H1 (cell line): Measurements from ENCODE around the gene TRIM27. TPM values are rescaled to one million over a fixed set of nuclear protein-coding genes. Genes with fewer than 3 reads are reported as not detected.

Experiments
- CTCF ChIA-PET: fragments of 300-600 bp; sonication (Branson Sonifier 250); formaldehyde crosslinking; loops from one replicate; lab custom pipeline; 2021; ENCODE audit not compliant: partially characterized antibody; lab: Charles Lee
- POLR2A ChIA-PET: fragments of 300-600 bp; sonication (Branson Sonifier 250); formaldehyde crosslinking; loops from one replicate; lab custom pipeline; 2021; ENCODE audit warnings: inconsistent platforms; ENCODE audit not compliant: partially characterized antibody; lab: Charles Lee
- DNase-seq, 2 experiments: peaks; one replicate each; pipeline versions ENCODE4 v3.0.0 to v3.0.0-alpha.2; 2010 to 2022; ENCODE audit warnings: low spot score in 2 of 2, low read depth in 1 of 2, mixed read lengths in 1 of 2
- FAIRE-seq: peaks from 2 replicates; lab custom pipeline; 2011; peaks lifted over from hg19 to GRCh38; lab: Jason Lieb, UNC
- H2AFZ ChIP-seq: 2 replicates; pipeline ENCODE4 v1.8.1; 2012; ENCODE audit warnings: low read length, inconsistent platforms
- H2AK5ac ChIP-seq: 2 replicates; pipeline ENCODE4 v1.6.1; 2013; ENCODE audit warnings: low read depth, low read length
- H2BK120ac ChIP-seq: replicated peaks from 2 replicates; pipeline ENCODE3; 2013; ENCODE audit warnings: low read depth, low read length, inconsistent platforms
- H2BK12ac ChIP-seq: 2 replicates; pipeline ENCODE4 v1.6.1; 2013; ENCODE audit warnings: low read depth, low read length
- H2BK15ac ChIP-seq: 2 replicates; pipeline ENCODE4 v1.6.1; 2013; ENCODE audit warnings: low read length
- H2BK20ac ChIP-seq: 2 replicates; pipeline ENCODE4 v1.6.1; 2013; ENCODE audit warnings: low read length
- H2BK5ac ChIP-seq: 2 replicates; pipeline ENCODE4 v1.6.1; 2013; ENCODE audit warnings: low read depth, low read length
- H3K14ac ChIP-seq: 2 replicates; pipeline ENCODE4 v1.6.1; 2013; ENCODE audit warnings: inconsistent platforms; ENCODE audit not compliant: insufficient read length
- H3K18ac ChIP-seq: 2 replicates; pipeline ENCODE4 v1.6.1; 2013; ENCODE audit warnings: low read length; ENCODE audit errors: extremely low read depth
- H3K23ac ChIP-seq: 2 replicates; pipeline ENCODE4 v1.6.1; 2013; ENCODE audit warnings: inconsistent platforms; ENCODE audit not compliant: insufficient read length
- H3K23me2 ChIP-seq: 2 replicates; pipeline ENCODE4 v1.6.1; 2013; ENCODE audit warnings: low read depth, low read length
- H3K27ac ChIP-seq: 2 replicates; pipeline ENCODE4 v1.6.1; 2011; ENCODE audit warnings: low read depth, low read length, inconsistent platforms
- H3K27me3 ChIP-seq, 4 experiments: replicated peaks in 1 of 4; 1 replicate in 1 of 4; 2 replicates in 3 of 4; pipeline versions ENCODE4 v1.6.1 to v1.8.1; 2011 to 2013; ENCODE audit warnings: low read length in 3 of 4, mild to moderate bottlenecking in 3 of 4, inconsistent platforms in 2 of 4, mixed read lengths in 2 of 4, moderate library complexity in 1 of 4; ENCODE audit not compliant: control insufficient read depth in 3 of 4, insufficient read depth in 3 of 4; ENCODE audit errors: extremely low read depth in 1 of 4
- H3K36me3 ChIP-seq, 4 experiments: 2 replicates each; pipeline versions ENCODE4 v1.6.1 to v1.8.1; 2011 to 2013; ENCODE audit warnings: mild to moderate bottlenecking in 4 of 4, low read length in 3 of 4, moderate library complexity in 2 of 4, control low read depth in 1 of 4, inconsistent platforms in 1 of 4; ENCODE audit not compliant: insufficient read depth in 4 of 4, control insufficient read depth in 2 of 4
- H3K4ac ChIP-seq: replicated peaks from 2 replicates; pipeline ENCODE3; 2013; ENCODE audit warnings: low read length, low read depth, mixed read lengths, inconsistent platforms; ENCODE audit not compliant: insufficient read length
- H3K4me1 ChIP-seq, 4 experiments: replicated peaks in 1 of 4; 1 replicate in 1 of 4; 2 replicates in 3 of 4; pipeline versions ENCODE4 v1.6.1 to v1.8.1; 2011 to 2013; ENCODE audit warnings: low read length in 3 of 4, inconsistent platforms in 2 of 4, mixed read lengths in 1 of 4; ENCODE audit not compliant: insufficient read depth in 4 of 4, control insufficient read depth in 3 of 4
- H3K4me2 ChIP-seq, 2 experiments: 2 replicates each; pipeline versions ENCODE4 v1.6.1 to v1.8.1; 2011 to 2013; ENCODE audit warnings: low read depth in 2 of 2, low read length in 2 of 2, control low read depth in 1 of 2, inconsistent platforms in 1 of 2, mild to moderate bottlenecking in 1 of 2; ENCODE audit not compliant: insufficient read depth in 1 of 2
- H3K4me3 ChIP-seq, 4 experiments: fragments of 200-600, 300-600 bp in 1 of 4; sonication (generic), shearing (Covaris generic), sonication (Bioruptor Twin) in 1 of 4; 2 replicates each; pipeline versions ENCODE4 v1.5.1 to v1.8.1; 2011 to 2016; ENCODE audit warnings: low read length in 4 of 4, low read depth in 3 of 4, control low read depth in 2 of 4, inconsistent platforms in 2 of 4, mild to moderate bottlenecking in 2 of 4, mixed read lengths in 1 of 4, moderate library complexity in 1 of 4; ENCODE audit not compliant: insufficient read depth in 2 of 4; ENCODE audit errors: extremely low read depth in 1 of 4
- H3K56ac ChIP-seq: replicated peaks from 2 replicates; pipeline ENCODE3; 2013; ENCODE audit warnings: low read depth, mild to moderate bottlenecking, mixed read lengths, low read length, inconsistent platforms; ENCODE audit not compliant: insufficient read length
- H3K79me1 ChIP-seq: 2 replicates; pipeline ENCODE4 v1.6.1; 2013; ENCODE audit warnings: low read depth, low read length, control low read depth
- H3K79me2 ChIP-seq, 2 experiments: 2 replicates each; pipeline versions ENCODE4 v1.6.1 to v1.8.1; 2012 to 2013; ENCODE audit warnings: low read length in 2 of 2, mild to moderate bottlenecking in 2 of 2, inconsistent platforms in 1 of 2; ENCODE audit not compliant: insufficient read depth in 2 of 2, control insufficient read depth in 1 of 2
- H3K9ac ChIP-seq, 4 experiments: replicated peaks in 1 of 4; 1 replicate in 1 of 4; 2 replicates in 3 of 4; pipeline versions ENCODE4 v1.6.1 to v1.8.1; 2011 to 2013; ENCODE audit warnings: low read depth in 3 of 4, low read length in 3 of 4, control low read depth in 2 of 4, mild to moderate bottlenecking in 2 of 4, moderate library complexity in 2 of 4, inconsistent platforms in 1 of 4; ENCODE audit errors: extremely low read depth in 1 of 4
- H3K9me3 ChIP-seq, 2 experiments: 2 replicates each; pipeline versions ENCODE4 v1.6.1 to v1.8.1; 2012 to 2013; ENCODE audit warnings: mild to moderate bottlenecking in 2 of 2, moderate library complexity in 2 of 2, control low read depth in 1 of 2, inconsistent platforms in 1 of 2, low read depth in 1 of 2, low read length in 1 of 2, mixed read lengths in 1 of 2; ENCODE audit not compliant: insufficient read depth in 2 of 2
- H4K20me1 ChIP-seq, 2 experiments: replicated peaks in 1 of 2; 2 replicates each; pipeline versions ENCODE3 to v1.8.1; 2011 to 2013; ENCODE audit warnings: inconsistent platforms in 2 of 2, low read length in 2 of 2, mild to moderate bottlenecking in 1 of 2; ENCODE audit not compliant: insufficient read depth in 2 of 2, control insufficient read depth in 1 of 2
- H4K5ac ChIP-seq: 2 replicates; pipeline ENCODE4 v1.6.1; 2013; ENCODE audit warnings: low read length, low read depth, mixed read lengths, inconsistent platforms; ENCODE audit not compliant: insufficient read length
- H4K8ac ChIP-seq: 2 replicates; pipeline ENCODE4 v1.8.0; 2013; ENCODE audit warnings: mild to moderate bottlenecking, moderate library complexity, low read length, inconsistent platforms; ENCODE audit not compliant: insufficient read depth; ENCODE audit errors: extremely low read depth
- H4K91ac ChIP-seq: replicated peaks from 2 replicates; pipeline ENCODE3; 2013; ENCODE audit warnings: low read length, mixed read lengths, inconsistent platforms; ENCODE audit not compliant: insufficient read length
- CEBPB ChIP-seq: IDR thresholded peaks from 2 replicates; pipeline ENCODE4 v1.6.1; 2012; ENCODE audit warnings: low read depth, low read length
- POLR2AphosphoS5 ChIP-seq: IDR thresholded peaks from 2 replicates; pipeline ENCODE4 v1.6.1; 2011; ENCODE audit warnings: low read depth, low read length
- POU5F1 ChIP-seq: IDR thresholded peaks from 2 replicates; pipeline ENCODE4 v1.6.1; 2011; ENCODE audit warnings: low read depth, mild to moderate bottlenecking, low read length, moderate library complexity
- RAD21 ChIP-seq, 2 experiments: IDR thresholded peaks in 1 of 2; conservative IDR thresholded peaks in 1 of 2; 2 replicates each; pipeline ENCODE4 v1.6.1; 2011; ENCODE audit warnings: low read depth in 2 of 2, low read length in 2 of 2, improper control_type of control experiment in 1 of 2, inconsistent platforms in 1 of 2, mild to moderate bottlenecking in 1 of 2, moderate library complexity in 1 of 2
- RFX5 ChIP-seq: IDR thresholded peaks from 2 replicates; pipeline ENCODE4 v1.6.1; 2011; ENCODE audit warnings: low read depth, low read length, improper control_type of control experiment, borderline replicate concordance
- ZNF274 ChIP-seq: IDR thresholded peaks from 2 replicates; pipeline ENCODE4 v1.7.0; 2012; ENCODE audit warnings: low read length, borderline replicate concordance; ENCODE audit errors: extremely low read depth
- WGBS, 2 experiments: shearing (Covaris generic) in 1 of 2; methylation state at CpG; one replicate each; pipeline versions ENCODE4 v1.1.6 to v1.1.7; 2013 to 2015; ENCODE audit warnings: low lambda C conversion rate in 2 of 2, mixed read lengths in 2 of 2, inconsistent platforms in 1 of 2, low coverage in 1 of 2, missing lambda C conversion rate in 1 of 2; ENCODE audit not compliant: insufficient replicate concordance in 2 of 2, insufficient coverage in 1 of 2, insufficient read length in 1 of 2; ENCODE audit errors: extremely low coverage in 1 of 2, missing lambda C conversion rate in 1 of 2; 5-methylcytosine and 5-hydroxymethylcytosine counted together
- polyA plus RNA-seq, 7 experiments: library from polyadenylated mRNA; depleted of rRNA in 3 of 7; stranded (reverse) in 5 of 7; unstranded in 2 of 7; fragments of >200 nt in 5 of 7; fragments of 200-250 nt in 2 of 7; gene quantifications; 1 replicate in 5 of 7; 2 replicates in 1 of 7; 4 replicates in 1 of 7; pipeline versions ENCODE4 v1.2.1 to v1.2.3, GENCODE V29; 2011 to 2013; ENCODE audit warnings: missing spikeins in 2 of 7, mixed read lengths in 2 of 7
- total RNA-seq: library from RNA; stranded (reverse); fragmentation: NEBNext Ultra II Directional; extraction: Animal tissue kit (Norgen Biotek cat#: 25700); gene quantifications from 2 replicates; pipeline ENCODE4 v1.2.1, GENCODE V29; 2021
- TF ChIP-seq, protein P1 (sequence below), 3 experiments: IDR thresholded peaks; 1 replicate in 2 of 3; 2 replicates in 1 of 3; pipeline versions ENCODE4 v1.5.1 to v1.6.1; 2011; ENCODE audit warnings: low read length in 3 of 3, mild to moderate bottlenecking in 3 of 3, inconsistent platforms in 2 of 3, low read depth in 1 of 3, moderate library complexity in 1 of 3; ENCODE audit not compliant: insufficient read depth in 1 of 3; ENCODE audit errors: control extremely low read depth in 1 of 3
- TF ChIP-seq, protein P2 (sequence below): IDR thresholded peaks from 2 replicates; pipeline ENCODE4 v1.6.1; 2012; ENCODE audit warnings: inconsistent platforms

The TRIM27 gene
- total and polyA plus RNA-seq, 2 of the 8 experiments (the other 6 are each of a cell fraction or from before 2014, with no cell fraction given): 76.4 to 85.9 TPM

DNA sequence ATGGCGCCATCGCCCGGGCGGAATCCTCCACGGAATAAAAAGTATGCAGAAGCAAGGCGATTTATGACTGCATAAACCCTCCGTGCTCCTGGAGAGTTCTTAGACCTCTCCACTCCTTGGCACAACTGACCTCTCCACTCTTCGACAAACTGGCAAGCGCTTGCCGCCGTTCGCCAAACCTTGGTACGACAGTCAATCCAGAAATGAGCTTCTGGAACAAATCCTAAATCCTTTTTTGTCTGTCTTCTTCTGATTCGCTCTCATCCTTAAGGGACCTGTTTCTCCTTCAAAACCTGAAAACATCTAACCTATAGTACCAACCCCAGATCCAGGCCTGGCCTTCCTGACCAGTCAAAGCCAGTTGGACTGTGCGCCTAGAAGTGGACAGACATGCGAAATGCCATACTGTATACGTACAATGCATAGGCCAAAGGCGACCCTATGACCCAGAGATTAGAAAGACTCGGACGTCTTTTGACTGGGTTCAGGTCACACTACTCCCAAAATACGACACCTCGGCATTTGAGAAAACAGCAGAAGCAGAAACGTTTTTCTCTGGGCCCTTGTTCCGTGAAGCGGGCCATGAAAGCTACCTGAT is 59.4 kb downstream of the TRIM27 start:
- no peak overlapping the region for H4K5ac ChIP-seq
- H3K27me3 ChIP-seq: 0 out of 7 replicates have a peak, but pooled peaks cover 0 to 4% (median 0%) of the 10 kb centered on the region in 4 experiments
- H3K4me3 ChIP-seq: peak overlapping the region; percentile 89 to 97 (median 92)
- H2BK15ac ChIP-seq: peak overlapping the region; percentile 32; the same call in 1 of the 2 replicates
- peak overlapping the region in 3 of 4 experiments; percentile 55 to 70 (median 60); a peak in 6 of 7 replicates for H3K9ac ChIP-seq
- H3K23ac ChIP-seq: no peak overlapping the region
- FAIRE-seq (no peak), DNase-seq (no peak)
- CTCF ChIA-PET: interaction anchor here (0.6 to 9.1 kb wide), 6 partner anchors 10 to 95 kb away, joined by 3 to 107 read pairs (median 4); no protein-coding TSS in a partner anchor
- H3K23me2 ChIP-seq: peaks cover 6% of the 10 kb centered on the region; the same call in 1 of the 2 replicates
- peaks cover 0 to 4% (median 1%) of the 10 kb centered on the region in 4 experiments; a peak in 3 of 7 replicates for H3K4me1 ChIP-seq
- H3K4me2 ChIP-seq: peak overlapping the region; percentile 75 to 77
- H2BK5ac ChIP-seq: peak overlapping the region; percentile 6; the same call in 1 of the 2 replicates
- H4K91ac ChIP-seq: no peak overlapping the region
- H3K27ac ChIP-seq: no peak overlapping the region
- H3K9me3 ChIP-seq: no peaks in the 10 kb centered on the region; a peak in 1 of 4 replicates
- H4K20me1 ChIP-seq: no peaks in the 10 kb centered on the region
- no peak overlapping the region for H3K4ac ChIP-seq
- 0 out of 2 replicates have a peak overlapping the region, but pooled peaks have one; percentile 67 for H2AK5ac ChIP-seq
- H3K56ac ChIP-seq: no peak overlapping the region
- no peak overlapping the region for H2BK120ac ChIP-seq
- H2AFZ ChIP-seq: peak overlapping the region; percentile 87
- H2BK12ac ChIP-seq: peak overlapping the region; percentile 65; the same call in 1 of the 2 replicates
- H3K18ac ChIP-seq: no peak overlapping the region
- no peak overlapping the region for H3K14ac ChIP-seq
- POLR2A ChIA-PET: interaction anchor here (1.1 to 6.6 kb wide), 9 partner anchors 11 to 972 kb away, joined by 3 to 55 read pairs (median 14); a partner anchor contains a TSS
- no peaks in the 10 kb centered on the region for H3K79me2 ChIP-seq
- no peaks in the 10 kb centered on the region for H3K79me1 ChIP-seq
- no peak overlapping the region for H4K8ac ChIP-seq
- 0 out of 2 replicates have a peak overlapping the region, but pooled peaks have one; percentile 23 for H2BK20ac ChIP-seq
- WGBS, 2 experiments: 47% methylated on average over 25 of the region's 25 CpGs; no CpG with 5 or more reads in 1 of the 2 experiments
- H3K36me3 ChIP-seq: no peaks in the 10 kb centered on the region
- TF ChIP-seq RAD21 (IDR thresholded peaks at IDR 0.05 in 1 of 2, conservative IDR thresholded peaks at IDR 0.05 in 1 of 2; ENCODE audit: low read depth in 2 of 2, low read length in 2 of 2) (no peak; a peak in 1 of 4 replicates), POU5F1 (no peak), POLR2AphosphoS5 (no peak), CEBPB (no peak), ZNF274 (no peak), RFX5 (no peak)
- TF ChIP-seq, protein P1, sequence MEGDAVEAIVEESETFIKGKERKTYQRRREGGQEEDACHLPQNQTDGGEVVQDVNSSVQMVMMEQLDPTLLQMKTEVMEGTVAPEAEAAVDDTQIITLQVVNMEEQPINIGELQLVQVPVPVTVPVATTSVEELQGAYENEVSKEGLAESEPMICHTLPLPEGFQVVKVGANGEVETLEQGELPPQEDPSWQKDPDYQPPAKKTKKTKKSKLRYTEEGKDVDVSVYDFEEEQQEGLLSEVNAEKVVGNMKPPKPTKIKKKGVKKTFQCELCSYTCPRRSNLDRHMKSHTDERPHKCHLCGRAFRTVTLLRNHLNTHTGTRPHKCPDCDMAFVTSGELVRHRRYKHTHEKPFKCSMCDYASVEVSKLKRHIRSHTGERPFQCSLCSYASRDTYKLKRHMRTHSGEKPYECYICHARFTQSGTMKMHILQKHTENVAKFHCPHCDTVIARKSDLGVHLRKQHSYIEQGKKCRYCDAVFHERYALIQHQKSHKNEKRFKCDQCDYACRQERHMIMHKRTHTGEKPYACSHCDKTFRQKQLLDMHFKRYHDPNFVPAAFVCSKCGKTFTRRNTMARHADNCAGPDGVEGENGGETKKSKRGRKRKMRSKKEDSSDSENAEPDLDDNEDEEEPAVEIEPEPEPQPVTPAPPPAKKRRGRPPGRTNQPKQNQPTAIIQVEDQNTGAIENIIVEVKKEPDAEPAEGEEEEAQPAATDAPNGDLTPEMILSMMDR (IDR thresholded peaks at IDR 0.05; ENCODE audit: control extremely low read depth in 1 of 3, insufficient read depth in 1 of 3, low read depth in 1 of 3, low read length in 3 of 3): peak in 2 of 3 experiments; percentile 20 to 31; a peak in 2 of 4 replicates
- TF ChIP-seq, protein P2, sequence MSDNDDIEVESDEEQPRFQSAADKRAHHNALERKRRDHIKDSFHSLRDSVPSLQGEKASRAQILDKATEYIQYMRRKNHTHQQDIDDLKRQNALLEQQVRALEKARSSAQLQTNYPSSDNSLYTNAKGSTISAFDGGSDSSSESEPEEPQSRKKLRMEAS: no peak
